Upper lobe of right lung (tissue), 1 donor: Measurements from ENCODE around the gene ZNF140. TPM values are rescaled to one million over a fixed set of nuclear protein-coding genes. Genes with fewer than 3 reads are reported as not detected.

Experiments
- ATAC-seq: fragments of 200-7000 bp; cut with Tn5 transposase; one replicate; pipeline ENCODE4 v1.9.1; 2020; ENCODE audit warnings: mild to moderate bottlenecking, moderate library complexity
- DNase-seq: peaks from one replicate; pipeline ENCODE4 v3.0.0-alpha.2; 2020
- H3K27ac ChIP-seq: fragments of 200-600 bp; one replicate; pipeline ENCODE4 v1.8.0; 2022
- H3K27me3 ChIP-seq: fragments of 200-600 bp; one replicate; pipeline ENCODE4 v1.8.0; 2022; ENCODE audit warnings: mild to moderate bottlenecking
- H3K36me3 ChIP-seq: fragments of 200-600 bp; one replicate; pipeline ENCODE4 v1.8.0; 2022
- H3K4me1 ChIP-seq: fragments of 200-600 bp; one replicate; pipeline ENCODE4 v1.8.0; 2022
- H3K4me3 ChIP-seq: fragments of 200-600 bp; one replicate; pipeline ENCODE4 v1.8.0; 2022; ENCODE audit warnings: mild to moderate bottlenecking
- H3K9me3 ChIP-seq: fragments of 200-600 bp; one replicate; pipeline ENCODE4 v1.8.0; 2022
- intact Hi-C: fragments of 100-400 bp; cut with DNase I; formaldehyde crosslinking; loops from one replicate; pipeline ENCODE4 v1.11.0; 2022
- total RNA-seq: library from RNA; stranded (reverse); fragmentation: NEBNext Ultra II Directional; extraction: Animal tissue kit (Norgen Biotek cat#: 25700); gene quantifications from one replicate; pipeline ENCODE4 v1.2.1, GENCODE V29; 2021
- TF ChIP-seq, protein P1 (sequence below): fragments of 200-600 bp; IDR thresholded peaks from one replicate; pipeline ENCODE4 v1.8.0; 2022; ENCODE audit warnings: antibody characterized with exemption
- donor health status: DM: no; HTN: yes; CAD: no; lungs with severe emphysema.

Gene ZNF140
- total RNA-seq, 1 donor from 2014 or later = 15.7 TPM

- ATAC-seq (no peak), DNase-seq (no peak)
- Histone ChIP-seq H3K9me3 (peaks cover 99% of the 10 kb centered on the region), H3K36me3 (peaks cover 12% of the 10 kb centered on the region), H3K27me3 (no peaks in the 10 kb centered on the region), H3K4me1 (no peaks in the 10 kb centered on the region), H3K27ac (no peak overlapping the region), H3K4me3 (no peak overlapping the region)
- TF ChIP-seq, protein P1, sequence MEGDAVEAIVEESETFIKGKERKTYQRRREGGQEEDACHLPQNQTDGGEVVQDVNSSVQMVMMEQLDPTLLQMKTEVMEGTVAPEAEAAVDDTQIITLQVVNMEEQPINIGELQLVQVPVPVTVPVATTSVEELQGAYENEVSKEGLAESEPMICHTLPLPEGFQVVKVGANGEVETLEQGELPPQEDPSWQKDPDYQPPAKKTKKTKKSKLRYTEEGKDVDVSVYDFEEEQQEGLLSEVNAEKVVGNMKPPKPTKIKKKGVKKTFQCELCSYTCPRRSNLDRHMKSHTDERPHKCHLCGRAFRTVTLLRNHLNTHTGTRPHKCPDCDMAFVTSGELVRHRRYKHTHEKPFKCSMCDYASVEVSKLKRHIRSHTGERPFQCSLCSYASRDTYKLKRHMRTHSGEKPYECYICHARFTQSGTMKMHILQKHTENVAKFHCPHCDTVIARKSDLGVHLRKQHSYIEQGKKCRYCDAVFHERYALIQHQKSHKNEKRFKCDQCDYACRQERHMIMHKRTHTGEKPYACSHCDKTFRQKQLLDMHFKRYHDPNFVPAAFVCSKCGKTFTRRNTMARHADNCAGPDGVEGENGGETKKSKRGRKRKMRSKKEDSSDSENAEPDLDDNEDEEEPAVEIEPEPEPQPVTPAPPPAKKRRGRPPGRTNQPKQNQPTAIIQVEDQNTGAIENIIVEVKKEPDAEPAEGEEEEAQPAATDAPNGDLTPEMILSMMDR = no peak
- intact Hi-C loops = no loop called here
Measured at GRCh38 chr12:133120385-133121191, 39.9 kb downstream of the ZNF140 start.

DNA sequence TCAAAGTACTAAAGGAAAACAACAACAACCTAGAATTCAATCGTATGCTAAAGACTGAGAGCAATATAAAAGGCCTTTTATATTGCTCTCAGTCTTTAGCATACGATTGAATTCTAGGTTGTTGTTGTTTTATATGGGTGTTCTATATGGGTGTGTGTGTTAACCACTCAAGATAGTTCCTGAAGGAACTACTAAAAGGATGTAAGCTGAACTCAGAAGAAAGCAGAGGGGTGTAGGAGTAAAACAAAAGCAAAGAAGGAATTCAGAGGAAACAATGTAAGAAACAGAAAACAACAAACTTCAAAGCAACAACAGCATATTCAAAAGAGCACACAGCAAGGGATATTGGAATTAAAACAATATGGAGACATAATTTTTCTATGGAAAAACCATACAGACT lies 44.0 kb downstream of the ZNF140 start:
- H3K9me3 ChIP-seq = peaks cover 88% of the 10 kb centered on the region
- H3K27me3 ChIP-seq = no peaks in the 10 kb centered on the region
- ATAC-seq (no peak), DNase-seq (no peak)
- H3K4me3 ChIP-seq = no peak overlapping the region
- TF ChIP-seq, protein P1 = no peak
- intact Hi-C loops = no loop called here
- peaks cover 12% of the 10 kb centered on the region for H3K36me3 ChIP-seq
- no peaks in the 10 kb centered on the region for H3K4me1 ChIP-seq
- no peak overlapping the region for H3K27ac ChIP-seq

- peak overlapping the region; percentile 66 for H3K4me3 ChIP-seq
- DNase-seq (no peak), ATAC-seq (no peak)
- intact Hi-C loops = no loop called here
- H3K9me3 ChIP-seq = peaks cover 56% of the 10 kb centered on the region
- H3K27me3 ChIP-seq = no peaks in the 10 kb centered on the region
- H3K36me3 ChIP-seq = no peaks in the 10 kb centered on the region
- TF ChIP-seq, protein P1 = no peak
- peak overlapping the region; percentile 94 for H3K27ac ChIP-seq
- no peaks in the 10 kb centered on the region for H3K4me1 ChIP-seq
Measured at GRCh38 chr12:133129368-133130037, 48.8 kb downstream of the ZNF140 start.

DNA sequence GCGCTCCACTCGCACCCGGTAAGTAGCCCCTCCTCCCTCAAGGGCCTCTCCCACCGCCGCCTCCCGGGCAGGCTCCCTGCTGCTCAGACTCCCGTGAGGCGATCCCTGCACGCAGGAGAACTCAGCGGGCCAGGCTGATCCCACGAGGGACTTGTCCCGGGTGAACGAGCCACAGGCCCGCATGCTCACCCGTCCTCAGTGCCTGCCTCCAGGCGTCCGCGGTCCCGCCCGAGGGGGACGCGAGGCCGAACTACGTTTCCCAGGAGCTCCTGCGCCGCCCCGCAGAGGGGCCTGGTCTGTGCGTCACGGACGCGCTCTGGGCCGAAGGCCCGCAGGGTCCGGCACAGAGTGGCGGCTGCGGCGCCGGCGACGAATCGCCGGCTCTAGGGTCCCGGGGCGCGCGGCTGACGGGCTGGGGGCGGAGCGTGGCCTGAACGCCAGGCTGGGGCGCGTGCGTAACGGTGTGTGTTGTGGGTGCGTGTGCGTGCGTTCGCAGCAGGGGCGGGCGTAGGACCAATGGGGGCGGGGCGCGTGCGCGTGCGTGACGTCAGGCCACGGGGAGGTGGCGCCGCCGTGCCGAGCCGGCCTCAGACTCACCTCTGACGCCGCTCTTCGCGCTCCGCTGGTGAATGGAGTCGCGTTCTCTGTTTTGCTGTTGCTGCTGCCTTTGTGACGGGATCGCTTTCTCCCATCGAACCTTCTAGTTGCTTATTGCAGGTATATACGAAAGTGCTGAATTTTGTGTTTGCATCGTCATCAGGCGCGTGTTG lies 49.5 kb downstream of the ZNF140 start, which contains the start of the genes ZNF10 and ZNF891:
Gene ZNF10 (plus strand): TSS at position 590 of the 770 bp plus-strand sequence. CDS start 13,866 bp downstream, outside the sequence.
Gene ZNF891 (minus strand): TSS at position 237 of the 770 bp plus-strand sequence. CDS start 8,356 bp downstream, outside the sequence.
- peaks cover 55% of the 10 kb centered on the region for H3K9me3 ChIP-seq
- peaks cover 3% of the 10 kb centered on the region for H3K36me3 ChIP-seq
- intact Hi-C loops = no loop called here
- no peaks in the 10 kb centered on the region for H3K4me1 ChIP-seq
- peak; percentile 98 for DNase-seq
- H3K27ac ChIP-seq = peak within 1 kb of the TSS; percentile 94
- TF ChIP-seq, protein P1 = no peak
- peak within 1 kb of the TSS; percentile 66 for H3K4me3 ChIP-seq
- no peaks in the 10 kb centered on the region for H3K27me3 ChIP-seq
- peak; percentile 99 for ATAC-seq

DNA sequence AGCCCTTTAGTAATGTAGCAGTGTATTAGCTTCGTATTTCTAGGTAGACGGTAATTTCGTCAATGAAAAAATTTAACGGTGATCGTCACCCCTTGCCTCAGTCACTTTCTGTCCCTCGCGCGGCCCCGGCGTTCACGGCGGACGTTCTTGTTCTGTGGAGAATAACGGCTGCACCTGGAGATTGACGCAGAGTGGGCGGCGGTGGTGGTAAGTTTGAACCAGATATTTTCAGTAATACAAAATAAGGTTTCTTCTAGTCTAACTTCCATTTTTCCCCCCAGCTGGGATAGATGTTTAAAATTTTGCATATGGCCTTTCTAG lies 50.0 kb downstream of the ZNF140 start:
- H3K27ac ChIP-seq = peak overlapping the region; percentile 94
- H3K4me1 ChIP-seq = no peaks in the 10 kb centered on the region
- ATAC-seq (no peak), DNase-seq (peak; percentile 69)
- TF ChIP-seq, protein P1 = no peak
- H3K27me3 ChIP-seq = no peaks in the 10 kb centered on the region
- H3K9me3 ChIP-seq = peaks cover 55% of the 10 kb centered on the region
- H3K36me3 ChIP-seq = peaks cover 8% of the 10 kb centered on the region
- peak overlapping the region; percentile 66 for H3K4me3 ChIP-seq
- intact Hi-C loops = no loop called here
